ENCODE data around the gene TNFAIP3.

Gene TNFAIP3

DNA sequence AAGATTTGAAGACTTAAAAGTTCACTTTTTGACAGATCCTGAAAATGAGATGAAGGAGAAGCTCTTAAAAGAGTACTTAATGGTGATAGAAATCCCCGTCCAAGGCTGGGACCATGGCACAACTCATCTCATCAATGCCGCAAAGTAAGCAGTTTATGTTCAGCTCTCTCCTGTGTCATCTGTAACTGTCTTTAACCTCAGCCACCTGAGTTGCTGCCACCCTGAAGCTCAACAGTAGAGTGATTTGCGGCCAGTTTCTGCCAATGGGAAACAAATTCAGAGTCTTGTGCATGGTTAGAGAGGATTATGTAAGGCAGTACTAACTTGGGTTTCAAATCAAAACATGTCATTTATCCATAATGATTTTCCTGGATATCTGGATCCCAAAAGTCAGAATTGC, 10.1 kb downstream of the TNFAIP3 start:
- H3K9me3 ChIP-seq (ENCODE audit: insufficient read depth, low read length): no peaks in the 10 kb centered on the region
- no peak overlapping the region for H3K4me3 ChIP-seq (ENCODE audit: insufficient read length, low read depth)
- peaks cover 88% of the 10 kb centered on the region for H3K36me3 ChIP-seq (ENCODE audit: insufficient read depth, insufficient read length, low read length)
- TF ChIP-seq YY1 (IDR thresholded peaks at IDR 0.05; ENCODE audit: insufficient read depth, insufficient read length): no peak
- TF ChIP-seq ZNF274 (IDR thresholded peaks at IDR 0.05; ENCODE audit: low read depth, low read length): no peak
- no peaks in the 10 kb centered on the region for H3K27me3 ChIP-seq (ENCODE audit: insufficient read depth, insufficient read length)
- no peaks in the 10 kb centered on the region for H3K4me1 ChIP-seq (ENCODE audit: insufficient read depth, insufficient read length)
- H3K9ac ChIP-seq (ENCODE audit: insufficient read length, low read depth): no peak overlapping the region
- no peak for DNase-seq (ENCODE audit: low read depth, low spot score)

DNA sequence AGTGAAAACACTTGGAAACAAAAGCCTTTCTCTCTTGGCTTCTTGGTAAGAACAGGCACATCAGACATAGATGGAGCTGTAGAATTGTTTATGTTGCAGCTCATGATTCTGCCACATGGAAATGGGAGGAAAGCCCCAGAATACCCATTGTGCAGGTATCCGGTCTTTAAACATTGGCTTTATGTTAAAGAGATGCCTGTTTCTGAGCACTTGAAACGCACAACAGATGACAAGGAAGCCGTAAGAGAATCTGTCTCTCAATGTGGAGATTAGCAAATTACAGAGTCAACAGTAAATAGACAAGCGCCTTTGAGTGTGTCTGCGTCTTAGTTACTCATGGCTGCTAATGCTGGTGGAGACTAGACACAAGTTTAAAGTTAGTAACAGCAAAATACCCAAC, 10.5 kb downstream of the TNFAIP3 start:
- DNase-seq (ENCODE audit: low read depth, low spot score): no peak
- H3K4me3 ChIP-seq (ENCODE audit: insufficient read length, low read depth): no peak overlapping the region
- TF ChIP-seq ZNF274 (IDR thresholded peaks at IDR 0.05; ENCODE audit: low read depth, low read length): no peak
- no peak for TF ChIP-seq YY1 (IDR thresholded peaks at IDR 0.05; ENCODE audit: insufficient read depth, insufficient read length)
- H3K36me3 ChIP-seq (ENCODE audit: insufficient read depth, insufficient read length, low read length): peaks cover 88% of the 10 kb centered on the region
- no peaks in the 10 kb centered on the region for H3K9me3 ChIP-seq (ENCODE audit: insufficient read depth, low read length)
- no peak overlapping the region for H3K9ac ChIP-seq (ENCODE audit: insufficient read length, low read depth)
- H3K27me3 ChIP-seq (ENCODE audit: insufficient read depth, insufficient read length): no peaks in the 10 kb centered on the region
- H3K4me1 ChIP-seq (ENCODE audit: insufficient read depth, insufficient read length): no peaks in the 10 kb centered on the region

DNA sequence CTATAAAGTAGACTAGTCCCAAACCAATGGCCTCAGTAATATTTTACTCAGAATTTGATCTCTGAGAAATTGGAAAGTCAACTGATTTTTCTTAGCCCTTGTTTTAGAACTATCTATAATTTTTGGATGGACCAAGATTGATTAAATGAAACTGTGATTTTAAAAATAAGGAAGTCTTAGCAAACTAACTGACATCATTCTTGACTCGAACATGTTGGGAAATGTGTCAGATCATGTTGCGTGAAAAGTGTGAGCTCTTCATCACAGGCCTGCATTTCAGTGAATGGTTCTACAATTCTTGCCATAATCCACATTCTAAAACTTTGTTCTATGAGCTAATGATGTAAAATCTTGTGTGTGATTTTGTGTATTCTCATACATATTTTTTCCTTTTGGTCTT, 11.0 kb downstream of the TNFAIP3 start:
- no peaks in the 10 kb centered on the region for H3K27me3 ChIP-seq (ENCODE audit: insufficient read depth, insufficient read length)
- no peaks in the 10 kb centered on the region for H3K4me1 ChIP-seq (ENCODE audit: insufficient read depth, insufficient read length)
- no peak for DNase-seq (ENCODE audit: low read depth, low spot score)
- no peak overlapping the region for H3K4me3 ChIP-seq (ENCODE audit: insufficient read length, low read depth)
- no peak for TF ChIP-seq YY1 (IDR thresholded peaks at IDR 0.05; ENCODE audit: insufficient read depth, insufficient read length)
- no peak for TF ChIP-seq SUZ12 (IDR thresholded peaks at IDR 0.05; ENCODE audit: extremely low read depth, insufficient read depth, insufficient read length)
- no peak for TF ChIP-seq ZNF274 (IDR thresholded peaks at IDR 0.05; ENCODE audit: low read depth, low read length)
- peaks cover 89% of the 10 kb centered on the region for H3K36me3 ChIP-seq (ENCODE audit: insufficient read depth, insufficient read length, low read length)
- no peak overlapping the region for H3K9ac ChIP-seq (ENCODE audit: insufficient read length, low read depth)
- no peaks in the 10 kb centered on the region for H3K9me3 ChIP-seq (ENCODE audit: insufficient read depth, low read length)

DNA sequence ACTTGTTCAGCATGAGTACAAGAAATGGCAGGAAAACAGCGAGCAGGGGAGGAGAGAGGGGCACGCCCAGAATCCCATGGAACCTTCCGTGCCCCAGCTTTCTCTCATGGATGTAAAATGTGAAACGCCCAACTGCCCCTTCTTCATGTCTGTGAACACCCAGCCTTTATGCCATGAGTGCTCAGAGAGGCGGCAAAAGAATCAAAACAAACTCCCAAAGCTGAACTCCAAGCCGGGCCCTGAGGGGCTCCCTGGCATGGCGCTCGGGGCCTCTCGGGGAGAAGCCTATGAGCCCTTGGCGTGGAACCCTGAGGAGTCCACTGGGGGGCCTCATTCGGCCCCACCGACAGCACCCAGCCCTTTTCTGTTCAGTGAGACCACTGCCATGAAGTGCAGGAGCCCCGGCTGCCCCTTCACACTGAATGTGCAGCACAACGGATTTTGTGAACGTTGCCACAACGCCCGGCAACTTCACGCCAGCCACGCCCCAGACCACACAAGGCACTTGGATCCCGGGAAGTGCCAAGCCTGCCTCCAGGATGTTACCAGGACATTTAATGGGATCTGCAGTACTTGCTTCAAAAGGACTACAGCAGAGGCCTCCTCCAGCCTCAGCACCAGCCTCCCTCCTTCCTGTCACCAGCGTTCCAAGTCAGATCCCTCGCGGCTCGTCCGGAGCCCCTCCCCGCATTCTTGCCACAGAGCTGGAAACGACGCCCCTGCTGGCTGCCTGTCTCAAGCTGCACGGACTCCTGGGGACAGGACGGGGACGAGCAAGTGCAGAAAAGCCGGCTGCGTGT, 11.6 kb downstream of the TNFAIP3 start:
- DNase-seq (ENCODE audit: low read depth, low spot score): no peak
- no peaks in the 10 kb centered on the region for H3K9me3 ChIP-seq (ENCODE audit: insufficient read depth, low read length)
- H3K4me1 ChIP-seq (ENCODE audit: insufficient read depth, insufficient read length): no peaks in the 10 kb centered on the region
- H3K36me3 ChIP-seq (ENCODE audit: insufficient read depth, insufficient read length, low read length): peaks cover 87% of the 10 kb centered on the region
- no peak for TF ChIP-seq YY1 (IDR thresholded peaks at IDR 0.05; ENCODE audit: insufficient read depth, insufficient read length)
- no peak for TF ChIP-seq SUZ12 (IDR thresholded peaks at IDR 0.05; ENCODE audit: extremely low read depth, insufficient read depth, insufficient read length)
- no peak for TF ChIP-seq ZNF274 (IDR thresholded peaks at IDR 0.05; ENCODE audit: low read depth, low read length)
- no peaks in the 10 kb centered on the region for H3K27me3 ChIP-seq (ENCODE audit: insufficient read depth, insufficient read length)
- no peak overlapping the region for H3K9ac ChIP-seq (ENCODE audit: insufficient read length, low read depth)
- H3K4me3 ChIP-seq (ENCODE audit: insufficient read length, low read depth): no peak overlapping the region

DNA sequence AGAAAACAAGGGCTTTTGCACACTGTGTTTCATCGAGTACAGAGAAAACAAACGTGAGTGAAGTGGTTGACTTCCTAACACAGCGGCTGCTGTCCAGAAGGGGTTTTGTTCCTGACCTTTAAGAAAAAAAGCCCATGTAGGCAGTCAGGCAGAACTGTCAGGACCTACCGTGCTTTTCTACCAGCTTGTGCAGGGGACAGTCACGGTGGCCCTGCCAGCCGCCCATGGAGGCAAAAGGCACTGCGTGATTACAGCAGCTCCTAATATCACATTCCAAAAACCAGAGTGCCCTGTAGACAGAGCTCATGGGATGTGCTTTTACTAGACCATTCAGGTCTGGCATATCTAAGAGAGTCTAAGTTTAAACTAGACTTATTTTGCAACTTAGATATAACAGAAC, 12.2 kb downstream of the TNFAIP3 start:
- Histone ChIP-seq H3K36me3 (ENCODE audit: insufficient read depth, insufficient read length, low read length) (peaks cover 83% of the 10 kb centered on the region), H3K4me1 (ENCODE audit: insufficient read depth, insufficient read length) (no peaks in the 10 kb centered on the region), H3K27me3 (ENCODE audit: insufficient read depth, insufficient read length) (no peaks in the 10 kb centered on the region), H3K9me3 (ENCODE audit: insufficient read depth, low read length) (no peaks in the 10 kb centered on the region), H3K9ac (ENCODE audit: insufficient read length, low read depth) (no peak overlapping the region), H3K4me3 (ENCODE audit: insufficient read length, low read depth) (no peak overlapping the region)
- TF ChIP-seq ZNF274 (IDR thresholded peaks at IDR 0.05; ENCODE audit: low read depth, low read length) (no peak), YY1 (IDR thresholded peaks at IDR 0.05; ENCODE audit: insufficient read depth, insufficient read length) (no peak), SUZ12 (IDR thresholded peaks at IDR 0.05; ENCODE audit: extremely low read depth, insufficient read depth, insufficient read length) (no peak)
- no peak for DNase-seq (ENCODE audit: low read depth, low spot score)

DNA sequence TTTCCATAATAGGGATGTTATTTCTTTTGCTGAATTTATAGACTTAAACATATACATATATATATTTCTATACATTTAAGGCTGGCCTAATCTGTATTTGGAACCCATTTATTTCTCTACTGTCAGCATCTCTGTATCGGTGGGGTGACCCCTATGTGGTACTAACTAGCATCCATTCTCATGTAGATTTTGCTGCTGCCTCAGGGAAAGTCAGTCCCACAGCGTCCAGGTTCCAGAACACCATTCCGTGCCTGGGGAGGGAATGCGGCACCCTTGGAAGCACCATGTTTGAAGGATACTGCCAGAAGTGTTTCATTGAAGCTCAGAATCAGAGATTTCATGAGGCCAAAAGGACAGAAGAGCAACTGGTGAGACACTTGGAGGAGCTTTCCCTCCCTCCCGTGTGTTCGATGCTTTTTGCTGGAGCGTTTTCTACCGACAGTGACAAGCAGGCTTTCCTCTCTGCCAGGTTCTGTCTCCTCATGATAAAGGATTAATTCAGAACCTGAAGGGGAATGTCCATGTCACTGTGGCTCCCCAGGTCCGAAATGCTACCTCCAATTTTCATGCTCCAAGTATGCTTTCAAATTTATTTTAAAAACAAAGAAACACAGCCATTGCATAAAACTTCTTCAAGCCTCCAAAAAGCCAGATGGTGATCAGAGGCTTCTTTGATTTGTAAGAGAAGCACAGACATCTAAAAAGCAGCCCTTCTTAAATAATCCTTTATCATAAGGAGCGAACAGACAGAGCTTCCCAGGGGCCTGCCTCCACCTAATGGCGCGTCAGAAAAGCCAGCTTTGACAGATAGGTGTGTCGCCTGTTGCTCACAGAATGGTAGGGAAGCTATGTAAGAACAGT, 13.1 kb downstream of the TNFAIP3 start:
- H3K4me1 ChIP-seq (ENCODE audit: insufficient read depth, insufficient read length): no peaks in the 10 kb centered on the region
- H3K9me3 ChIP-seq (ENCODE audit: insufficient read depth, low read length): no peaks in the 10 kb centered on the region
- H3K9ac ChIP-seq (ENCODE audit: insufficient read length, low read depth): no peak overlapping the region
- H3K36me3 ChIP-seq (ENCODE audit: insufficient read depth, insufficient read length, low read length): peaks cover 76% of the 10 kb centered on the region
- H3K4me3 ChIP-seq (ENCODE audit: insufficient read length, low read depth): no peak overlapping the region
- TF ChIP-seq YY1 (IDR thresholded peaks at IDR 0.05; ENCODE audit: insufficient read depth, insufficient read length) (no peak), ZNF274 (IDR thresholded peaks at IDR 0.05; ENCODE audit: low read depth, low read length) (no peak), SUZ12 (IDR thresholded peaks at IDR 0.05; ENCODE audit: extremely low read depth, insufficient read depth, insufficient read length) (no peak)
- H3K27me3 ChIP-seq (ENCODE audit: insufficient read depth, insufficient read length): no peaks in the 10 kb centered on the region
- no peak for DNase-seq (ENCODE audit: low read depth, low spot score)

Data from NT2/D1 (cell line).